COLO829 (cell line): Measurements from ENCODE around the gene LIMK2.
A peak's percentile ranks its signal among the peaks of the same experiment; 100 is the strongest.
"Not testable (repeated sequence)": the region's sequence is repeated elsewhere in the genome, so short reads cannot be mapped to it uniquely, and the experiment has no call there.

Experiments
- DNase-seq: peaks from one replicate; pipeline ENCODE4 v3.0.0; 2012; ENCODE audit warnings: low spot score

LIMK2 gene

GRCh38 chr22:31211862-31212730 lies at the start of gene LIMK2:
TSS of gene LIMK2 (plus strand) at chr22:31212298. CDS start at chr22:31212409, 111 bp downstream.
- peak; percentile 92 for DNase-seq

- DNase-seq: no peak
These were observed 41.1 kb upstream of the LIMK2 start for GRCh38 chr22:31170971-31171370.

GRCh38 chr22:31171734-31172133 lies 40.4 kb upstream of the LIMK2 start:
- DNase-seq: not testable (repeated sequence)

GRCh38 chr22:31173386-31174145 lies 38.5 kb upstream of the LIMK2 start:
- DNase-seq: peak; percentile 50

- no peak for DNase-seq
These were observed 35.2 kb upstream of the LIMK2 start for GRCh38 chr22:31176923-31177322.

- DNase-seq: no peak
These were observed 34.5 kb upstream of the LIMK2 start for GRCh38 chr22:31177420-31178162.

GRCh38 chr22:31178859-31179258 lies 33.2 kb upstream of the LIMK2 start:
- no peak for DNase-seq

- no peak for DNase-seq
These were observed 32.8 kb upstream of the LIMK2 start for GRCh38 chr22:31179345-31179744.

- no peak for DNase-seq
These were observed 28.1 kb upstream of the LIMK2 start for GRCh38 chr22:31184015-31184414.

- no peak for DNase-seq
These were observed 27.0 kb upstream of the LIMK2 start for GRCh38 chr22:31185056-31185455.

GRCh38 chr22:31187627-31188026 lies 24.5 kb upstream of the LIMK2 start:
- no peak for DNase-seq

GRCh38 chr22:31192513-31192912 lies 19.6 kb upstream of the LIMK2 start:
- DNase-seq: no peak

- DNase-seq: no peak
These were observed 19.0 kb upstream of the LIMK2 start for GRCh38 chr22:31193092-31193491.

- DNase-seq: not testable (repeated sequence)
These were observed 17.4 kb upstream of the LIMK2 start for GRCh38 chr22:31194681-31195080.

- DNase-seq: no peak
These were observed 12.9 kb upstream of the LIMK2 start for GRCh38 chr22:31199187-31199586.

- DNase-seq: not testable (repeated sequence)
These were observed 7.6 kb upstream of the LIMK2 start for GRCh38 chr22:31204352-31204984.

GRCh38 chr22:31205059-31205458 lies 7.0 kb upstream of the LIMK2 start:
- DNase-seq: not testable (repeated sequence)

GRCh38 chr22:31206460-31206859 lies 5.6 kb upstream of the LIMK2 start:
- not testable (repeated sequence) for DNase-seq

GRCh38 chr22:31206896-31207687 lies 5.0 kb upstream of the LIMK2 start:
- no peak for DNase-seq

- DNase-seq: no peak
These were observed 1.3 kb upstream of the LIMK2 start for GRCh38 chr22:31210556-31211421.
